BJ (cell line): Measurements from ENCODE around the gene FOXE3. TPM values are rescaled to one million over a fixed set of nuclear protein-coding genes. Genes with fewer than 3 reads are reported as not detected.

Experiments
- polyA plus RNA-seq: library from polyadenylated mRNA; depleted of rRNA; stranded (reverse); fragments of >200 nt; gene quantifications from 2 replicates; pipeline ENCODE4 v1.2.3, GENCODE V29; 2011; rRNA removed

FOXE3 gene
- polyA plus RNA-seq, 1 experiment: 0.04 TPM

Other genes with a start within 250 kb of the FOXE3 start
- gene PDZK1IP1, start 226.2 kb upstream of the FOXE3 start, polyA plus RNA-seq: not detected in 2 replicates
- not detected in 2 replicates for gene TAL1, start 184.1 kb upstream of the FOXE3 start, polyA plus RNA-seq
- 6.3 and 10.0 TPM in 2 replicates for gene STIL, start 102.1 kb upstream of the FOXE3 start, polyA plus RNA-seq
- gene CMPK1, start 82.5 kb upstream of the FOXE3 start, polyA plus RNA-seq: 22.5 and 58.1 TPM in 2 replicates
- 0.07 and 0.09 TPM in 2 replicates for gene FOXD2, start 21.8 kb downstream of the FOXE3 start, polyA plus RNA-seq